ENCODE results near the gene TRAPPC2.

TRAPPC2 gene

GRCh38 chrX:13734278-13735172 lies at the start of gene TRAPPC2, which contains the start of gene OFD1:
Gene TRAPPC2 (minus strand): TSS chrX:13734620. CDS start chrX:13719963, 14,657 bp downstream.
Gene OFD1 (plus strand): TSS chrX:13734748. CDS start chrX:13735072, 324 bp downstream.
- Mint-ChIP-seq H3K27me3 (no peaks in the 10 kb centered on the region), H3K4me1 (peaks cover 22 to 24% of the 10 kb centered on the region in 2 donors), H3K4me3 (peak within 1 kb of the TSS; percentile 94 to 95), H3K27ac (peak within 1 kb of the TSS; percentile 97), H3K36me3 (peaks cover 6 to 21% of the 10 kb centered on the region in 2 donors), H3K9me3 (no peaks in the 10 kb centered on the region)
- DNase-seq (peak; percentile 96), ATAC-seq (replicated peaks) (peak; percentile 94 to 95)

DNA sequence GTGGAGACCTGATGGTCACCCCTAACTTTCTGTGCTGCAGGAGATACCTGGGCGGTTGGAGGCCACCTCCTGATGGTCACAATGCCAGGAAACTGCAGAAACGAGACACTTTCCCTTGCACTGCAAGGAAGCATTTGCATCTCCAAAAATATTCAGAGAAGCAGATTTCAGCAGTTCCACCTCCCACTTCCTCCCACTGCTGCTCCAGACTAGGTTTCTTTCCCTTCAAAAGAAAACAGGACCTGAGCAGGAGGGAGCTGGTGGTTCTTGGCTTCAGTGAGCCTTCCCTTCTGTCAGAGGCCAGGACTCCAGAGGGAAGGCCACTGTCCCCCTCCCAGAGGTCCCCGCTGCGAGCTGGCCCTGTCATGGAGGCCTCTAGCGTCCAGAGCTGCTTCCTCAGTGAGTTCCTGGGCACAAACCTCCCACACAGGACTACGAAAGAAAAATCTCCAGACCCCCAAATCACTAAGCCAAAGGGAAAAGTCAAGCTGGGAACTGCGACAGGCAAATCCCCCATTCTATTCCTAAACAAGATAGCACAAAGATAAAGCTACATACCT lies 46.5 kb upstream of the TRAPPC2 start:
- H3K27me3 Mint-ChIP-seq, result peaks cover 0 to 14% of the 10 kb centered on the region in 2 donors
- H3K27ac Mint-ChIP-seq, result no peak overlapping the region
- ATAC-seq (replicated peaks), result no peak
- no peak for DNase-seq
- H3K9me3 Mint-ChIP-seq, result no peaks in the 10 kb centered on the region
- peaks cover 0 to 5% of the 10 kb centered on the region in 2 donors for H3K36me3 Mint-ChIP-seq
- no peak overlapping the region for H3K4me3 Mint-ChIP-seq
- no peaks in the 10 kb centered on the region for H3K4me1 Mint-ChIP-seq

DNA sequence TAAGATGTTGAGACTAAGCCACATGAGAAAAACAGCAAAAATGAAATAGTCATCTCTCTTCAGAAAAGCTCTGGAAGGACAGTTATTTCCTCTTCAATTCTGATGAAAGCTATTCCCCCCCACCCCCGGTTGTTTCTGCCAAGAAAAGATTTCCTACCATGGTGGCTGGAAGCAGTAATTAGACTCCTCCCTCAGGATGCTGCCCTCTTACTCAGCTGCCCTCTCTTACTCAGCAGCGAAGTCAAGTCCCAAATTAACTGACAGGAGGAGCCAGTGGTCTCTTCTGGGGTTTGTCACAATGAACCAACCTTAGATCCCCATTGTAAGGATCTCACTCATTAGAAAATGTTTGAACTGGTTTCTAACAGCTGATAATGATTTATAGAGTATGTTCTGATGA lies 44.5 kb upstream of the TRAPPC2 start:
- no peak overlapping the region for H3K27ac Mint-ChIP-seq
- ATAC-seq (replicated peaks) (no peak), DNase-seq (no peak)
- no peaks in the 10 kb centered on the region for H3K9me3 Mint-ChIP-seq
- H3K4me1 Mint-ChIP-seq, result no peaks in the 10 kb centered on the region
- peaks cover 0 to 14% of the 10 kb centered on the region in 2 donors for H3K27me3 Mint-ChIP-seq
- H3K36me3 Mint-ChIP-seq, result peaks cover 0 to 16% of the 10 kb centered on the region in 2 donors
- no peak overlapping the region for H3K4me3 Mint-ChIP-seq

DNA sequence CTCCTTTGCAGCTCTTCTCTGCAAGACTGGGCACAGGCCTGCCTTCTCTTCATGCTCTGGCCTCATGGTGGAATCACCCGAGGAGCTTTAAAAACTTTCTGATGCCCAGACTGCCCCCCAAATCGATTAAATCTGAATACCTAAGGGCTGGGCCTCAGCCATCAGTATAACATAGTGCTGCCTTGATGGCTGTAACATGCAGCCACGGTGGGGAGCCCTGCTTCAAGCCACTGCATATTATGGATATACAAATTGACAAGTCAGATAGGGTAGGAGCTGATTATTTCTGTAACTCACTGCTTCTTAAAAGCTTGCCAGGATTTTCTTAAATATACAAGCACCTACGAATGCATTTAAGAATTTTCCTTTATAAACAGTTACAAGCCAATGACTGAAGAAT lies 42.0 kb upstream of the TRAPPC2 start:
- DNase-seq (no peak), ATAC-seq (replicated peaks) (no peak)
- H3K4me3 Mint-ChIP-seq, result no peak overlapping the region
- peaks cover 6 to 29% of the 10 kb centered on the region in 2 donors for H3K36me3 Mint-ChIP-seq
- H3K4me1 Mint-ChIP-seq, result no peaks in the 10 kb centered on the region
- H3K9me3 Mint-ChIP-seq, result no peaks in the 10 kb centered on the region
- peaks cover 0 to 5% of the 10 kb centered on the region in 2 donors for H3K27me3 Mint-ChIP-seq
- H3K27ac Mint-ChIP-seq, result no peak overlapping the region

DNA sequence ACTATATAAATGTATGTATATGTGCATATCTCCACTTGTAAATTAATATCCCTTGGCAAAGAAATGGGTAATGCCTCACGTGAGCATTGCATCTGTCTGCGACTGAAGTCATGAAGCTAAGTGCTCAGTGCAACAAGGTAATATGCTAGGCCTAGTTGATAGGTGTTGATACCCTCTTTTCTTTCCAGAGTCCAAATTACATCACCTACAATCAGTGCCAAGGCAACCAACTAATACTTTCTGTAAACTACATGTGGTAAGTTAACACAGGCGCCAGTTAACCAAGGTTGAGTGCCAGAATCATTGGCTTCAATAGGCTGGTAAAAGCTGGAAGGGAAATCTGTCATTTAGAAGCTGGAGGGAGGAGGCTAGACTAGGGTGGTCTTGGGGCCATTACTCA lies 41.4 kb upstream of the TRAPPC2 start:
- no peak overlapping the region for H3K27ac Mint-ChIP-seq
- DNase-seq (no peak), ATAC-seq (replicated peaks) (no peak)
- H3K4me3 Mint-ChIP-seq, result no peak overlapping the region
- H3K4me1 Mint-ChIP-seq, result no peaks in the 10 kb centered on the region
- no peaks in the 10 kb centered on the region for H3K9me3 Mint-ChIP-seq
- H3K36me3 Mint-ChIP-seq, result peaks cover 6 to 31% of the 10 kb centered on the region in 2 donors
- peaks cover 0 to 5% of the 10 kb centered on the region in 2 donors for H3K27me3 Mint-ChIP-seq

GRCh38 chrX:13774696-13775095 lies 40.3 kb upstream of the TRAPPC2 start:
- H3K4me3 Mint-ChIP-seq, result no peak overlapping the region
- no peak for DNase-seq
- H3K9me3 Mint-ChIP-seq, result no peaks in the 10 kb centered on the region
- H3K27me3 Mint-ChIP-seq, result peaks cover 0 to 5% of the 10 kb centered on the region in 2 donors
- no peaks in the 10 kb centered on the region for H3K4me1 Mint-ChIP-seq
- peaks cover 6 to 40% of the 10 kb centered on the region in 2 donors for H3K36me3 Mint-ChIP-seq
- no peak overlapping the region for H3K27ac Mint-ChIP-seq
- ATAC-seq (replicated peaks), result no peak

GRCh38 chrX:13770013-13770535 lies 35.7 kb upstream of the TRAPPC2 start:
- H3K4me1 Mint-ChIP-seq, result peaks cover 0 to 15% of the 10 kb centered on the region in 2 donors
- no peak overlapping the region for H3K4me3 Mint-ChIP-seq
- ATAC-seq (replicated peaks), result no peak
- H3K27me3 Mint-ChIP-seq, result peaks cover 0 to 13% of the 10 kb centered on the region in 2 donors
- DNase-seq, result no peak
- no peak overlapping the region for H3K27ac Mint-ChIP-seq
- H3K36me3 Mint-ChIP-seq, result peaks cover 22 to 70% of the 10 kb centered on the region in 2 donors
- H3K9me3 Mint-ChIP-seq, result no peaks in the 10 kb centered on the region

GRCh38 chrX:13768939-13769338 lies 34.5 kb upstream of the TRAPPC2 start:
- H3K36me3 Mint-ChIP-seq, result peaks cover 22 to 70% of the 10 kb centered on the region in 2 donors
- no peak overlapping the region for H3K27ac Mint-ChIP-seq
- H3K4me1 Mint-ChIP-seq, result peaks cover 0 to 23% of the 10 kb centered on the region in 2 donors
- ATAC-seq (replicated peaks), result no peak
- no peak for DNase-seq
- H3K27me3 Mint-ChIP-seq, result peaks cover 0 to 16% of the 10 kb centered on the region in 2 donors
- H3K4me3 Mint-ChIP-seq, result no peak overlapping the region
- no peaks in the 10 kb centered on the region for H3K9me3 Mint-ChIP-seq

DNA sequence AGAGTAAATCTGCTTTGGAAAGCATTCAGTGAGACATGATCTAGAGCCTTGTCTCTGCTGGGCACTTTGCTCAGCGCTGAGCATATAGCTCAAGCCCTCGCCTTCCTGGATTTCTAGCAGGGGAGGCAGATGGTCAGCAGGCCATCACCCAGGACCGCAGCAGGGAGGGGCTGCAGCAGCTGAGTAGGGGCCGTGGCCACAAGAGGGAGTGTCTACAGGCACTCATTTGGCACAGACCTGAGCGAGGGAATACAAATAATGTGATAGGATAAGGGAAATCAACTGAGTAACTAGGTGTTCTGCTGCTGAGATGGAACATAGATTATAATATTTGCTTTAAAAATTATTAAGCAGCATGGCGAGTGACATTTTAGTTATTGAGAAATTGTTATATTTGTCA lies 30.3 kb upstream of the TRAPPC2 start:
- ATAC-seq (replicated peaks) (no peak), DNase-seq (no peak)
- Mint-ChIP-seq H3K4me1 (peaks cover 7 to 28% of the 10 kb centered on the region in 2 donors), H3K36me3 (peaks cover 21 to 64% of the 10 kb centered on the region in 2 donors), H3K9me3 (no peaks in the 10 kb centered on the region), H3K4me3 (no peak overlapping the region), H3K27me3 (peaks cover 0 to 11% of the 10 kb centered on the region in 2 donors), H3K27ac (no peak overlapping the region)

DNA sequence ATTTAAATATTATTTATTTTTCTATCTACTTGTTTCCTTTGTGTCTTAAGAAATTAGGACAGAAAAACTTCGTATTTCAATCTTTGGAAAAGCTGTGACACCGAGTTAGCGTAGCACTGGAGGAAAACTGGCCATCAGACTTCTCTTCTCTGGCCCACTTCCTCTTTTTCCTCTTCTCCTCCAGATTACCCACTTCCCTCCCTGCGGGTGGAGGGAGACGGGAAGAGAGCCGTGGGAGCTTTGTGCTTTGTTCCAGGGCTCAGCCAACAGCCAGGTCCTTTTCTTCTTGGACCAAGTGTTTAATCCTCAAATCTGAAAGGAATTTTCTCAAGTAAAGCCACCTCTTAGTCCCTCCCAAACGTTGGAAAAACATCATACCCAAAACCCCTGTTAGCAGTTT lies 29.9 kb upstream of the TRAPPC2 start:
- H3K27me3 Mint-ChIP-seq, result peaks cover 0 to 11% of the 10 kb centered on the region in 2 donors
- H3K4me3 Mint-ChIP-seq, result no peak overlapping the region
- H3K27ac Mint-ChIP-seq, result no peak overlapping the region
- ATAC-seq (replicated peaks) (no peak), DNase-seq (no peak)
- no peaks in the 10 kb centered on the region for H3K9me3 Mint-ChIP-seq
- H3K36me3 Mint-ChIP-seq, result peaks cover 21 to 59% of the 10 kb centered on the region in 2 donors
- H3K4me1 Mint-ChIP-seq, result peaks cover 8 to 29% of the 10 kb centered on the region in 2 donors

GRCh38 chrX:13763489-13763888 lies 29.1 kb upstream of the TRAPPC2 start:
- H3K27ac Mint-ChIP-seq, result no peak overlapping the region
- DNase-seq, result no peak
- peaks cover 12 to 35% of the 10 kb centered on the region in 2 donors for H3K4me1 Mint-ChIP-seq
- no peak overlapping the region for H3K4me3 Mint-ChIP-seq
- H3K27me3 Mint-ChIP-seq, result peaks cover 0 to 11% of the 10 kb centered on the region in 2 donors
- peaks cover 21 to 52% of the 10 kb centered on the region in 2 donors for H3K36me3 Mint-ChIP-seq
- ATAC-seq (replicated peaks), result no peak
- H3K9me3 Mint-ChIP-seq, result no peaks in the 10 kb centered on the region

DNA sequence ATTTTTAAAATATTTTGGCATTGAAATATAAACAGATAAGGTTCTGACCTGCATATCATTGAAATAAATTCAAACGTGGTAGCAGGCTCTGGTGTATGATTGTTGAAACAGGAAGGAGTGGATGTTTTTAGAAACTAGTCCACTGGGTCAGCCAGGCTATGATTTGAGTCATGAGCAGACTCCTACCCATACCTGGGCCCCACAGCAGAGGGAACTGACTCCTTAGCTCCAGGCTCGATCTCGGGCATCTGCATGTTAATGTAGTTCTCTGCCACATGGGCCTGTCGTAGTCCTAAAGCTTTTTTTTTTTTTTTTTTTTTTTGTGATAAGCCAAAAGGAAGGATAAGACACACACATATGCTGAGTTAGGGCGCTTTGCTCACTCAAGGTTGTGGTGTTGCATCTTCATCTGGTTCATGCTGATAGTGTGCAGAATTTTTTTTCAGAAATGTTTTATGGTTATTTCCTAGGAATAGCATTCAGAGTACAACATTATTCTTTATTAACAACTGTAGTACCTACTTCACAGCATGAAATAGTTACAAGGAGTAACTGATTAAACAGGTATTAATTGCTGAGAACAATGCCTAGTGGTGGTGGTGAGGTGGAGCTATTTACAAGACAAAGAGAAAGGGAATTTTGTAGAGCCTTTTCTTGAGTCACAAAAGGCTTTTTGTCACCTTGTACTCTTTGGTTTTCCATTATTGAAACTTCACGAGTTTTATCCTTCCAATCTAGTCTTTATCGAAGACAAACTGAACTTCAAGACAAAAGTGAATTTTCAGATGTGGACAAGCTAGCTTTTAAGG lies 27.4 kb upstream of the TRAPPC2 start:
- Mint-ChIP-seq H3K9me3 (no peaks in the 10 kb centered on the region), H3K4me3 (no peak overlapping the region), H3K4me1 (peaks cover 14 to 37% of the 10 kb centered on the region in 2 donors), H3K36me3 (peaks cover 25 to 49% of the 10 kb centered on the region in 2 donors), H3K27ac (no peak overlapping the region), H3K27me3 (peaks cover 0 to 10% of the 10 kb centered on the region in 2 donors)
- peak; percentile 72 to 84 for ATAC-seq (replicated peaks)
- peak; percentile 11 for DNase-seq

DNA sequence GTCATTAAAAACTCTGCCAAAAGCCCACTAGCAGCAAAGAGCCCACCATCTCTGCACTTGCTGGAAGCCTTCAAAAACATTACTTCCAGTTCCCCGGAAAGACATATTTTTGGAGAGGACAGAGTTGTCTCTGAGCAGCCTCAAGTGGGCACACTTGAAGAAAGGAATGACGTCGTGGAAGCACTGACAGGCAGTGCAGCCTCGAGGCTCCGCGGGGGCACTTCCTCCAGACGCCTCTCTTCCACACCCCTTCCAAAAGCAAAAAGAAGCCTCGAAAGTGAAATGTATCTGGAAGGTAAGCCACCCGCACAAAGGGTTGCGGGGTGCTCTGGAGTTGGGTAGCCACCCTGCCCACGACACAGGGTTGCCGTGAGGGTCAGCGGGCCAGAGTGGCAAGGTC lies 26.0 kb upstream of the TRAPPC2 start:
- H3K4me3 Mint-ChIP-seq, result no peak overlapping the region

More for the DNA sequence above, 26.0 kb upstream of the TRAPPC2 start:
- no peak for DNase-seq
- peaks cover 16 to 24% of the 10 kb centered on the region in 2 donors for H3K4me1 Mint-ChIP-seq
- no peak for ATAC-seq (replicated peaks)
- H3K27ac Mint-ChIP-seq, result no peak overlapping the region
- no peaks in the 10 kb centered on the region for H3K9me3 Mint-ChIP-seq
- H3K27me3 Mint-ChIP-seq, result peaks cover 0 to 3% of the 10 kb centered on the region in 2 donors
- H3K36me3 Mint-ChIP-seq, result peaks cover 13 to 38% of the 10 kb centered on the region in 2 donors
